ENCODE data around the gene EXOSC6. TPM values are rescaled to one million over a fixed set of nuclear protein-coding genes. Genes with fewer than 3 reads are reported as not detected.
"Not testable (repeated sequence)": the region's sequence is repeated elsewhere in the genome, so short reads cannot be mapped to it uniquely, and the experiment has no call there.

EXOSC6 gene
- total RNA-seq, 1 donor from 2014 or later, result 29.1 TPM

DNA sequence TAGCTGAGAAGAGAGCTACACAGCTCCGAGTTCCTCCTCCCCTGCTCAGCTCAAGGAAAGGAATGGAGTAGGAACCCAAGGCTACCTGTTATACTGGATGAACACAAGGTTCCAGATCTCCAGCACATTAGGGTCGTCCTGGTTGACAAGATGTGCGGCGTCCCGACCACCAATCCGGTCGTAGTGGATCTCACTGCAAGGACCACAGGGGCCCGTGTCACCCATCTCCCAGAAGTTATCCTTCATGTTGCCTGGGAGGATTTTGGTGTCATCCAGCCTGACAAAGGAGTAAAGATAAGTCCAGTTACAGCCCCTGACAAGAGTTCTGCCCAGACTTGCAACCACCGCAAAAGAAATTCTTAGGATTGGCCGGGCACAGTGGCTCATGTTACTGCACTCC is 20.0 kb upstream of the EXOSC6 start:
- Mint-ChIP-seq H3K27me3 (no peaks in the 10 kb centered on the region), H3K4me3 (ENCODE audit: low read depth) (no peak overlapping the region), H3K4me1 (ENCODE audit: low read depth) (no peaks in the 10 kb centered on the region), H3K27ac (no peak overlapping the region), H3K9me3 (ENCODE audit: low read depth) (no peaks in the 10 kb centered on the region), H3K36me3 (ENCODE audit: insufficient read depth) (peaks cover 35% of the 10 kb centered on the region)
- DNase-seq (ENCODE audit: low spot score, unreplicated experiment), result no peak
- TF ChIP-seq, protein P1, sequence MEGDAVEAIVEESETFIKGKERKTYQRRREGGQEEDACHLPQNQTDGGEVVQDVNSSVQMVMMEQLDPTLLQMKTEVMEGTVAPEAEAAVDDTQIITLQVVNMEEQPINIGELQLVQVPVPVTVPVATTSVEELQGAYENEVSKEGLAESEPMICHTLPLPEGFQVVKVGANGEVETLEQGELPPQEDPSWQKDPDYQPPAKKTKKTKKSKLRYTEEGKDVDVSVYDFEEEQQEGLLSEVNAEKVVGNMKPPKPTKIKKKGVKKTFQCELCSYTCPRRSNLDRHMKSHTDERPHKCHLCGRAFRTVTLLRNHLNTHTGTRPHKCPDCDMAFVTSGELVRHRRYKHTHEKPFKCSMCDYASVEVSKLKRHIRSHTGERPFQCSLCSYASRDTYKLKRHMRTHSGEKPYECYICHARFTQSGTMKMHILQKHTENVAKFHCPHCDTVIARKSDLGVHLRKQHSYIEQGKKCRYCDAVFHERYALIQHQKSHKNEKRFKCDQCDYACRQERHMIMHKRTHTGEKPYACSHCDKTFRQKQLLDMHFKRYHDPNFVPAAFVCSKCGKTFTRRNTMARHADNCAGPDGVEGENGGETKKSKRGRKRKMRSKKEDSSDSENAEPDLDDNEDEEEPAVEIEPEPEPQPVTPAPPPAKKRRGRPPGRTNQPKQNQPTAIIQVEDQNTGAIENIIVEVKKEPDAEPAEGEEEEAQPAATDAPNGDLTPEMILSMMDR (IDR thresholded peaks at IDR 0.05; ENCODE audit: unreplicated experiment), result no peak

- Mint-ChIP-seq H3K4me1 (ENCODE audit: low read depth) (no peaks in the 10 kb centered on the region), H3K36me3 (ENCODE audit: insufficient read depth) (peaks cover 36% of the 10 kb centered on the region), H3K9me3 (ENCODE audit: low read depth) (no peaks in the 10 kb centered on the region), H3K27me3 (no peaks in the 10 kb centered on the region), H3K27ac (peak overlapping the region; percentile 25), H3K4me3 (ENCODE audit: low read depth) (no peak overlapping the region)
- no peak for DNase-seq (ENCODE audit: low spot score, unreplicated experiment)
- TF ChIP-seq, protein P1 (IDR thresholded peaks at IDR 0.05; ENCODE audit: unreplicated experiment), result no peak
Observed at GRCh38 chr16:70270176-70270575, 18.4 kb upstream of the EXOSC6 start.

- no peaks in the 10 kb centered on the region for H3K27me3 Mint-ChIP-seq
- H3K4me1 Mint-ChIP-seq (ENCODE audit: low read depth), result no peaks in the 10 kb centered on the region
- no peak overlapping the region for H3K4me3 Mint-ChIP-seq (ENCODE audit: low read depth)
- H3K9me3 Mint-ChIP-seq (ENCODE audit: low read depth), result no peaks in the 10 kb centered on the region
- DNase-seq (ENCODE audit: low spot score, unreplicated experiment), result no peak
- TF ChIP-seq, protein P1 (IDR thresholded peaks at IDR 0.05; ENCODE audit: unreplicated experiment), result no peak
- peaks cover 38% of the 10 kb centered on the region for H3K36me3 Mint-ChIP-seq (ENCODE audit: insufficient read depth)
- H3K27ac Mint-ChIP-seq, result no peak overlapping the region
Observed at GRCh38 chr16:70269471-70269870, 17.7 kb upstream of the EXOSC6 start.

GRCh38 chr16:70267922-70268321 is 16.2 kb upstream of the EXOSC6 start:
- not testable (repeated sequence) for DNase-seq (ENCODE audit: low spot score, unreplicated experiment); H3K4me3 Mint-ChIP-seq (ENCODE audit: low read depth); H3K9me3 Mint-ChIP-seq (ENCODE audit: low read depth); H3K4me1 Mint-ChIP-seq (ENCODE audit: low read depth); H3K27me3 Mint-ChIP-seq
- H3K36me3 Mint-ChIP-seq (ENCODE audit: insufficient read depth), result peaks cover 38% of the 10 kb centered on the region
- H3K27ac Mint-ChIP-seq, result peak overlapping the region; percentile 13

DNA sequence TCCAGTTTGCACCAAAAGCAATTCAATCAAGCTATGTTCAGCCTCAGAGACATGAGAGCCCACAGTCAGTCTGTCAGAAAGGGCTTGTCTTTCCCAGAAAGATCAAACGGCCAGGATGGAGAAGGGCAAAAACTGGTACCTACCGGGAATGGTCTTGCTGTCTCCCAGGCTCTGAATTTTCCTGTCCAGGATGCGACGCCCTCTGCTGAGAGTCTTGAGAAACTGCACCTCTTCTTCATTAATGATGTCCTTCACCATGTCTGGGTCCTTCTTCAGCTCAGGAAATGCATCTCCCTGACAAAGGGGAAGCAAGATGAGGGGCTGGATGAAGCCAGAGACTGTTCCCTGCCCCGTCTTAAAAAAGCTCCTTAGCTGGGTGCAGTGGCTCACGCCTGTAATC is 15.8 kb upstream of the EXOSC6 start:
- Mint-ChIP-seq H3K36me3 (ENCODE audit: insufficient read depth) (peaks cover 37% of the 10 kb centered on the region), H3K4me1 (ENCODE audit: low read depth) (no peaks in the 10 kb centered on the region), H3K9me3 (ENCODE audit: low read depth) (no peaks in the 10 kb centered on the region), H3K27ac (peak overlapping the region; percentile 13), H3K27me3 (no peaks in the 10 kb centered on the region), H3K4me3 (ENCODE audit: low read depth) (no peak overlapping the region)
- no peak for DNase-seq (ENCODE audit: low spot score, unreplicated experiment)
- TF ChIP-seq, protein P1 (IDR thresholded peaks at IDR 0.05; ENCODE audit: unreplicated experiment), result peak; percentile 64

DNA sequence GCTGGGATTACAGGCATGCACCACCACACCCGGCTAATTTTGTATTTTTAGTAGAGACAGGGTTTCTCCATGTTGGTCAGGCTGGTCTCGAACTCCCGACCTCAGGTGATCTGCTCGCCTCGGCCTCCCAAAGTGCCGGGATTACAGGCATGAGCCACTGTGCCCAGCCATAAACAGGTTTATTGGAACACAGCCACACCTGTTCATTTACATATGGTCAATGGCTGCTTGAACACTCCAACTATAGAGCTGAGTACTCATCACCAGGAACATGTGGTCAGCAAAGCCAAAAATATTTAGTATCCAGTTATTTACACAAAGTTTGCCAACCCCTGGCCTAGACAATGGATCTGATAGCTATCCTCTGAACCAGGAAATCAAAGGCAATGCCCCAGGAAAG is 8.2 kb upstream of the EXOSC6 start:
- H3K36me3 Mint-ChIP-seq (ENCODE audit: insufficient read depth), result peaks cover 24% of the 10 kb centered on the region
- DNase-seq (ENCODE audit: low spot score, unreplicated experiment); H3K27me3 Mint-ChIP-seq; H3K4me1 Mint-ChIP-seq (ENCODE audit: low read depth); H3K9me3 Mint-ChIP-seq (ENCODE audit: low read depth); H3K27ac Mint-ChIP-seq; H3K4me3 Mint-ChIP-seq (ENCODE audit: low read depth): not testable (repeated sequence)

Data from progenitor cell of endocrine pancreas (in vitro differentiated cells).